ENCODE measurements around the gene ZNF236.
"Not testable (repeated sequence)": the region's sequence is repeated elsewhere in the genome, so short reads cannot be mapped to it uniquely, and the experiment has no call there.

The ZNF236 gene

DNA sequence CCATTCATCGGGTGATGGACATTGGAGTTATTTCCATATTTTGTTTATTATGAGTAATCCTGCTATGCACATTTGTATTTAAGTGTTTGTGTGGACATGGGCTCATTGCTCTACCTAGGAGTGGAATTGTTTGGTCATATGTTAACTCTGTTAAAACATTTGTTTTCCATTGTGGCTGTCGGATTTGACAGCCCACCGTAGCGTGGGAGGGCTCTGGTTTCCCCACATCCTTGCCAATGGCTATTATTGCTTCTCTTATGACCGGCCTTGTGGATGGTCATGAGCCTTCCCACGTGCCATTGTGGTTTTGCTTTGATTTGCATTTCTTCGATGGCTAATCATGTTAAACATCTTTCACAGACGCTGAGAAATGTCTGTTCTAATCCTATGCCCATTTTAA lies 92.0 kb downstream of the ZNF236 start:
- no peak for DNase-seq

DNA sequence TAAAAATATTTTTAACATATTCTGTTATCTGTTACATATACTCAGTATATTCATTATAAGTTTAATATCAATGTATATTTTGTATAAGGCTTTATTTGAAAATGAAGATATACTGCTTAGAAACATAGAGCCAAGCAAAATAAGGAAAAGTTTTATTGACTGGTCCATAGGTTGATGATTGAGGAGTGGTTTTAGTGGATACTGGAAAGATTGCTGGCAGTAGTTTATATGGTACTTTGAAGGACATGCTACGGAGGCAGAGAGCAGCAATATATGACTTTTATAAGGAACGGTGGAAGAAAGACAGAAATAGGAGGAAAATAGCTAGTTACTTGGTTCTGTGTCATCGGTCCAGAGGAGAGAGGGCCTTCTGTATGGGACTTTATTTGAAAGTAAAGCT lies 92.4 kb downstream of the ZNF236 start:
- DNase-seq: no peak

DNA sequence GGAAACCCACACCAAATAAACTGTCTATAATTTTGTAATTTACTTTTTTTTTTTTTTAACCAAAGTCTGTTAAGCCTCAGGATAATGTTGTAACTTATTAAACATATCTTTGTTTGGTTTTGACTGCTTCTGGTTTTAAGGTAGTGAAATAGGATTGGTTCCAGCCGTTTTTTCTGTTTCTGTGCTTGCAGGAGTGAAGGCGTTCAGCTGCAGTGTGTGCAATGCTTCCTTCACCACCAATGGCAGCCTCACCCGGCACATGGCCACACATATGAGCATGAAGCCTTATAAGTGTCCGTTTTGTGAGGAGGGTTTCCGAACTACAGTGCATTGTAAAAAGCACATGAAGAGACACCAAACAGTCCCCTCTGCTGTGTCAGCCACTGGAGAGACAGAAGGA lies 93.1 kb downstream of the ZNF236 start:
- DNase-seq: no peak

DNA sequence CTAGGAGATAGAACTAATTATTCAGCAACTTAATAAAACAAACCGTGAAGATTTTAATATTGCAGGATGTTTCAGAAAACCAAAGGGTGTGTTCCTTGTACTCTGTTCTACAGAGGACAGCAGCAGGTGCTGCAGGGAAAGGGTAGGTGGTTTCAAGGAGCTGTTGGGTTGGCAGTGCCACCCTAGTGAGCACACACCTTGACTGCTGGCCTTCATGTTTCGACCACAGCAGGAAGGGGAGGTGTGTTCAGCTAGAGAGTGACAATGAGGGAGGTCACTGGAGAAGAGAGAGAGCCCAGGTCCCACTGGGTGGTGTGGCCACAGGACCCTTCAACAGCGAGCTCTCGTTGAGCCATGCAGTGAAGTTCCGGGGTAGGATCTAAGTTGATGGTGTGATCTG lies 98.6 kb downstream of the ZNF236 start:
- no peak for DNase-seq

DNA sequence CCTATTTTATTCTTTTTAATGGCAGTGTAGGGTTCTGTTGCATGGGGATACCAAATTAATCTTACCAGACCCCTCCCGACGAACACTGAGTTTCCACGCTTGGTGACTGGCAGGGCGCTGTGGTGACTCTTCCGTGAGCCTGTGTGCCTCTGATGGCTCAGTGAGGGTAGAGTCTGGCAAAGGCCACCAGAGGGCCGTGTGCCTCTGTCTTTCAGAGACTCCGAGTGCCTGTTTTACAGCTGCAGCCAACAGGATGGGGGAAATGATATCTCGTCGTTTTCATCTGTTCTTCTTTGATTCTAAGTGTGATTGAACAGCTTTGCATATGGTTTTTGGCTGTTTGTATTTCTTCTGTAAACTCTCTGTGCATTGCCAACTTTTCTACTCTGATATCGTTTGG lies 99.8 kb downstream of the ZNF236 start:
- DNase-seq: peak; percentile 28 to 70 (median 32)

DNA sequence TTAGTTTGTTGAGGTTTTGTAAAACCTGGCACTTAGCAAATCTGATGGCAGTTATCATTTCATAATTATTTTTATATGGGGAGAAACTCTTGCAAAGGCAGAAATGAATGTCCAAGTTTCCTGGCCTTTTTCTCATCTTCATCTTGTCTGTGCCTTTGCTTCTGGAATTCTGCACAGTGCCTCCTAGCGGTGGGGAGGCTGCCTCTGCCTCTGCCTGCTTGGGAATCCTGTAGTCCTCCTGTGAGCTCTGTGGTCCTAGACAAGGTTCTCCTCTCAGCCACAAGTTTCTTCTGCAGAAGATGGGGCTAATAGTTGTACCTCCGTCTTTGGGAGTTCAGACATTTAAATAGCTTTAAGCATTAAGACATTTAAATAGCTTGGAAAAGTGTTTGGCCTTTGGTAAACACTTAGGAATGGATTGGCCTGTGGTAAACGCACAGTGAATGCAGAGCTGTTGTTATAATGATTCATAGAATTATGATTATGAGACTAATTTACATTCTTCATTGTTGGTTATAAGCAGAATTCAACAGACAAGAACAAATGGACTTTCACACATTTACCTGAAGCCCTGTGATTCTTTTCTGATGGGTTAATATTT lies 101.2 kb downstream of the ZNF236 start:
- DNase-seq: no peak

DNA sequence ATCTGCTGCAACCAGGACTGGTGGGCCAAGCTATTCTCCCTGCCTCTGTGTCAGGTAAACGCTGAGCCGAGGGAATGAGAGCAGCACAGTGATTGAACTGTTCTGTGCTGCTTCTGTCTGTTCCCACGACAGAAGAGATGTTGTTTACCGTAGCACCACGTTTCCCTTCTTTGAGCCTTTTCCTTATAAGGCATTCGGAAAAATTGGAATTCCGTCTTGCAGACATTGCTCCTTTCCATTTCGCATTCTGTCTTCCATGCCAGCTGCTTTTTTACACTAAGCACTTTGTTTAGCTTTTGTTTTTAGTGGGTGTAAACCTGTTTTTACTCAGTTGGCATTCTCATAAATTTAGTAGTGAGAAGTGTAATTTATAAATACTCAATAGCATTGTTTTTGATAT lies 103.1 kb downstream of the ZNF236 start:
- no peak for DNase-seq

DNA sequence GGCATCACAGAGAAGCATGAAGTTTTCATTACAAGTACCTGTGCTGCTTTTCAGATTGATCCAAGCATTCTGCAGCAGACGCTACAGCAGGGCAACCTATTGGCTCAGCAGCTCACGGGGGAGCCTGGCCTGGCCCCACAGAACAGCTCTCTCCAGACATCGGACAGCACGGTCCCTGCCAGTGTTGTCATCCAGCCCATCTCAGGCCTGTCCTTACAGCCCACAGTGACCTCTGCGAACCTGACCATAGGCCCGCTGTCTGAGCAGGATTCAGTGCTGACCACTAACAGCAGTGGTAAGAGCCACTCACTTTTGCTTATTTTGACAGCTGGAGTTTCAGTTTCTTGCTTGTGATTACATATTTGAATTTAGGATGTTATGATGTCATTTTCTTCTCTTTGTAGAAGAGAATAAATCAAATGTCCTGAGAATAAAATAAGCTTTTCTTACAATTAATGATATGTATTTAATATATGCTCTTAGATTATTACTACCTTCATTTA lies 104.9 kb downstream of the ZNF236 start:
- no peak for DNase-seq

DNA sequence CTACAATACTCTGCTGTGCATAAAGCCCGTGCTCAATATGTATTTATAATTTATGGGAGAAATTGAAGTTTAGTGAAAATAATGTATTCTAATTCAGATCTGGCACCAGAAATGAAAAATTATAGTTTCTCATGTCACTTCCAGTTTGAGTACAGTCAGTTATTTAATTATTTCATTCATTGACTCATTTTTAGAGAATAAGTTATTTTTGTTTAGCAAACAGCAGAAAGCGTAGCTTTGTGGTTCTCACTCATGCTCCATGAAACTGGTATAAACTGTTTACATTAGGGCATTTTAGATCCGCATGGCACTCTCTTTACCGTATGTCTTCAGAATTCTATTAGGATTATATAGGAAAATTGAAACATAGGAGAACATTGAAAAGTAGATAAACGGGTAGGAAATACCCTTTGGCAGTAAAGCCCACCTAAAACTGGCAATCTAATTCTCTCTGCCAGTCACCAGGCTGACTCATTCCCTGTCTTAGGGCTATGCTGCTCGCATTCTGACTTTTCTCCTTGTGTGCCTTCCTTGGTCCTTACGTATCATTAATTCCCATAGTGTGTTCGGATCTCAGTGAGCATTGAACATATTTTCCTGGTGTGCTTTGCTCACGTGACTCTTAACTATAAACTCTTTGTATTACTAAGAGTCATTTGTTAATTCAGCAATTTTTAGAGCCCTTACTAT lies 106.0 kb downstream of the ZNF236 start:
- no peak for DNase-seq

DNA sequence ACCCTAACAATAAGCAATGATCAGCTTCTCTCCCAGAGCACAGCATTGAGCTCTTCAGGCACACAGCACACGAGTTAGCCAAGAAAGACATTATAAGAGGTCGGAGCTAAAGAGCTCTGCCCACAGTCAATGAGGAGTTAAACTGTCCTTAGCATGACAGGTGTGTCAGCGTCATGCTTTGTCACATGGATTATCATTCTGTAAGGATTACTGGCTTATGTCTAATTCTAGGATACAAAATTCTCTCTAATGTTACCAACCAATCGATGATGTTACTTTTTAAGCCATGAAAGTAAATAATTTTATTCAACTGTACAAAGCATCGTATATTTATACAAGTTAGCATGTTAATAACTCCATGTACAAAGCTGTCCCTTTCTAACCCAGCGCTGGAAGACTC lies 108.8 kb downstream of the ZNF236 start:
- no peak for DNase-seq

DNA sequence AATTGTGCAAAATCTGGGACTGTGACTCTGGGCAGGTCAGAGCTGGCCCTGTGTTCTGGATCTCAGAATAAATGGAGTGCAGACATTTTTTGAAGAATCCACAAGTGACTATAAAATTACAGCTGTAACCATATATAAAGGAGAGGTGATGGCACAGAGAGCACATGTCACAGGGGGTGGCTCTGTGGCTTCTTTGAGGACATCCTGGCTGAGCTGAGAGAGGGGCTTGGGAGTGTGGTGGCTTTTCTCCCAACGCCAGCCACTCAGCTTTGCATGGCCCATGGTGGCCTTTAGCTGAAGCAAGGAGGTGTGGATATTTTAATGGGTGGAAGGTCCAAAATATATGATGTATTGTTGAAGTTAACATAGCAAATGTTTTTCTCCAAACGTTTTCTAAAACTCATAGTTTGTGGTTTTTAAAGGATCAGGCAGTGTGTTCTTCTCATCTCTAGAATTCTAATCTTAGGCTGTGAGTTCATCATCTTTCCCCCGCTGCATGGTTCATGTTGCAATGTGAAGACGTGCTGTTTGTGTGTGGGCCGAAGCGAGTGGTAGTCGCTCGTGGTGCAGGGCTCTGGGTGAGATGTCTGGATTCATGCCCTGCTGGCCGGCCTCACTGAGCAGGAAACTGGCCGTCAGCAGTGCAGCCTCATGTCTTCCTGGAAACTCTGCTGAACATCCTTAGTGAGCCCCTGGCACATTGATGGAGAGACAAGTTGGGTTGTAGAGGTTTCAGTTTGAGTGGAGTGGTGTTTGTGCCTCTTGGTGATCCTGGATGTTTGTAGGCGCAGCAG lies 109.9 kb downstream of the ZNF236 start:
- no peak for DNase-seq

DNA sequence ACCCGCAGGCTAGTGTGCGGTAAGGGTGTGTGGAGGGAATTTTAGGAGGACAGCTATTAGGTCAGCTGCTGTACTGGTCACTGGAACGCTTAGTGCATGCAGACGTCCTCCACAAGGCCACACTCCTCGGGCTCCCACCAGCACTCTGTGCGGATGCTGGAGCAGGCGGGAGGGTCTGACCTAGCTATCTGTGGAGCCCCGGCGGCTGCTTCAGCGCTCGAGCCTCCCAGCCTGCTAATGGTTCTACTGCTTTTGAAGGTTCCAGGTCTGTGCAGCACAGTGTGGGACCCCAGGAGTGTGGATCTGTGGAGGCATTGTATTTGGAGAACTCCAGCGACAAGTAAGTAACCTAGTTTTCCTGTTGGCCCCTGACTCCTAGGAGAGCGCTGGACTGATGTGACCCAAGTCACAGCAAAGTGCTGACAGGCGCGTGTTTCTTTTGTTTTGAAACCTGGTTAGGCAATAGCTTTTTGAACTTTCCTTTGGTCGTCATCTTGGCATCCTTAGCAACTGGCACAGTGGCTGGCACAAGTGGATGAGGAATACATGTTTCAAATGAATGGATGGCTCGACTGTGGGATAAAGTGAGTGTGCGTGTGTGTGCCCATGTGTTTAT lies 113.5 kb downstream of the ZNF236 start:
- DNase-seq: no peak

DNA sequence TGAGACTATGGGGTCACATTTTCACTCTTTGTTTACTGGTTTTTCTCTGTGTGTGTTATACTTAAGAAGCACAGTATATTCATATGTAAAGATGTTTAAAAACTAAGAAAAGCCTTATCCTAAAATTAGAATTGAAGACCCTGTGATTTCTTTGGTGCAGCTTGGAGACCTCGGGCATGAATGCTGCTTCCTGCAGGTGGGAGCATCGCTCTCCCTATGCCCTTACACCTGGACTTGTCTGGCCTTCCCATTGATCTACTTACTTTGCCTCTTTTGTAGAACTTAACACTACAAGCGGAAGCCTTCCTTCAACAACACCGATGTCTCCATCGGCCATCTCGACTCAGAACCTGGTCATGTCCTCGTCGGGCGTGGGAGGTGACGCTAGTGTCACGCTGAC lies 114.5 kb downstream of the ZNF236 start:
- DNase-seq: no peak

DNA sequence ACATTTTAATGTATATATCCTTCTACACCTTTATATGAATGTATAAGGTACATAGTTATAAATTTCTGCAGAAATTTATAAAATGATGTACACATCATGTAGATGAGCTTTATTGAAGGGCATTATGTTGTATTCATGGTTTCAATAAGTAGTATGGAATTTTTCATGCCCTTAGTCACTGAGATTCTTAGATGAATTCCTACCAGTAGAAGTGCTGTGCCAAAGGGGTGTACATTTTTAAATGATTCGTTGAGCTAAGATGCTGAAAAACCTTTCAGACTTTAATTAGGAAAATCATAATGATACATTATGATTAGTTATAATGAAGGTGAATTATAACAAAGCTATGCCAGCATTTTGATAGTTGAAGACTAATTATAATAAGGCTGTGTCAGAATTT lies 115.2 kb downstream of the ZNF236 start:
- DNase-seq: no peak

DNA sequence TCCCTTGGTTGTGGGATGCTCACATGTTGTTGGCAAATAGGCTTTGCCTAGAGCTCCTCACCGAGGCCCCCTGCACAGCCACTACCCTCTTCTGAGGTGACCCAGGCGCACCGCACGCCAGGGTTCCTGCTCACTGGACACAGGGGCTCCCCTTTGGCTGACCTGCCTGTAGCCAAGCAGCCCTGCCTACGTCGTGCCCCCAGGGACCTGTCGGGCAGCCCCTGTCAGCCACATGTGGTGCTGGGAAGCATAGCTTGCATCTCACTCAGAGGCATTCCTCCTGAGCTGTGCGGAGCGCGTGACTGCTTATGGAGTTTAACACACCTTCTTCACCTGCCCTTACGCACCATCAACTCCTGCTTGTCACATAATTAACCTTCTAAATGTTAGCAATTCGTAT lies 116.3 kb downstream of the ZNF236 start:
- no peak for DNase-seq

DNA sequence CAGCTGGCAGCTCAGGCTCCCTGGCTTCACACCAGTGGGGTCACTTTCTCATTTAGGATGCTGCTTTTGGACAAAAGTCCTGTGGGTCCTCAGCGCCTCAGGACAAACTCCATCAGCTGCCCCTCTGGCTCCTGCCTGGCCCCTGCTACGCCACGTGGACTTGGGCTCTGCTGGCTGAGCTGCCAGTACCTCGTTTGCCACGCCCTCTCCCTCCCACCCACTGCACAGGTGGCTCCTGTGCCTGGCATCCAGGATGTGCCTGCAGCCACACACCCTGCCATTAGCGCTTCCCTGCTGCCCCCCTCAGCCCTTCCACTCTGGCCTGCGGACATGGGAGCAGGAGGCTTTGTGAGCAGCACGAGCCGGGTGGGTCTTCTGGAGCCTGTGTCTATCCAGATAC lies 118.9 kb downstream of the ZNF236 start:
- DNase-seq: peak in 2 of 3 experiments; percentile 48 to 59

DNA sequence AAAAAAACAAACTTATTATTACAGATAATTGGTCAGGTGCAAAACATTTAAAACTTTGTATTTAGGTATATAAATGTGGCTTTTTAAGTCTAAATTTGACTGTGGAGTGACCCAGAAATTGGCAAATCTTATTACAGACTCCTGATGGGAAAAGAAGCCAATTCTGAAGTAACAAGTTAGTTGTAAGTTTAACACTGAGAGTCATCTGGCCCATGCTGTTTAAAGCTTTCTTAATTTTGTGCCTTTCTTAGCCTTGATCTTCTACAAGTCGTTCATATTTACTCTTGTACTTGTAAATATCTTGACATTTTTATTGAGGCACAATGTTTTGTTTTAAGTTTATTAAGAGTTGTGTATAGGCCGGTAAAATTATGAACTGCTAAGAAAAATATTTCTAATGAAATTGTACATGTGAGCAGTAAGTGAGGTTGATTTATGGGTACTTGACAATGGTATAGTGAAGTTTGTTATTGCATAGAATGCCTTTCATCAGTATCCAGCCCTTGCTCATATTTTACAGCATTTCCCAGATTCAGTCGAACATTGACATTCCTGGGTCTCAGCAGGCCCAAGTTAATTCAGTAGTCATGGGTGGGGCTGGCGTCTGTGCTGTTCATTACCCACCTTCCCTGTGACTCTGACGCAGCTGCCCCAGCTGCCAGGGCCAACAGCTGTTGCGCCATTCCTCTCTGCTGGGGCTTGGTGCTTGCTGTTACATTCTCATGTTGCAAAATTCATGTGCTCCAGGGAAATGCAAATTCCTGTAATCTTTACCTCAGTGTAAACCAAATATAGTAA lies 121.4 kb downstream of the ZNF236 start:
- DNase-seq: no peak

DNA sequence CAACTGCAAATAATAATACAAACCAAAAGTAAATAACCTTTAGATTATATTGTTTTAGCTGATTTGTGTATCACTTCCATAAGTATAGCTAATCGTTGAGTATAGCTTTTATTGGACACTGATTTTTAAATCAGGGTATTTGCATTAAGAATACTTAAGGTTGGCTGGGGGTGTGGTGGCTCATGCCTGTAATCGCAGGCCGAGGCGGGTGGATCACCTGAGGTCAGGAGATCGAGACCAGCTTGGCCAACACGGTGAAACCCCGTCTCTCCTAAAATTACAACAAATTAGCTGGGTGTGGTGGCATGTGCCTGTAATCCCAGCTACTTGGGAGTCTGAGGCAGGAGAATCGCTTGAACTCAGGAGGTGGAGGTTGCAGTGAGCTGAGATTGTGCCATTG lies 122.0 kb downstream of the ZNF236 start:
- not testable (repeated sequence) for DNase-seq

DNA sequence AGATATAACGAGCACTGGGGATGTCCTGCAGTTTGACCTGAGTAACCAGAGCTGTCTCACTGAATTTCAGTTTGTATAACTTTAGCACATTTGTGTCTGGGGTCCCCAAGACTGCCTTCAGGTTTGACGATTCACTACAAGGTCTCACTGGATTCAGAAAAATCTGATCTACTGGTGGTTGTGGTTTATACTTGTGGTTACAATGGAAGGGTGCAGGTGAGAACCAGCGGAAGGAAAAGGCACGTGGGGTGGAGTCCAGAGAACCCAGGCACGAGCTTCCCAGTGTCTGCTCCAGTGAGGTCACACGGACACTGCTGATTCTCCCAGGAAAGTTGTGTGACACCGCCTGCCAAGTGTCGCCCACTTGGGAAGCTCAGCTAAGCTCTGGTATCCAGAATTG lies 126.0 kb downstream of the ZNF236 start:
- DNase-seq: no peak

DNA sequence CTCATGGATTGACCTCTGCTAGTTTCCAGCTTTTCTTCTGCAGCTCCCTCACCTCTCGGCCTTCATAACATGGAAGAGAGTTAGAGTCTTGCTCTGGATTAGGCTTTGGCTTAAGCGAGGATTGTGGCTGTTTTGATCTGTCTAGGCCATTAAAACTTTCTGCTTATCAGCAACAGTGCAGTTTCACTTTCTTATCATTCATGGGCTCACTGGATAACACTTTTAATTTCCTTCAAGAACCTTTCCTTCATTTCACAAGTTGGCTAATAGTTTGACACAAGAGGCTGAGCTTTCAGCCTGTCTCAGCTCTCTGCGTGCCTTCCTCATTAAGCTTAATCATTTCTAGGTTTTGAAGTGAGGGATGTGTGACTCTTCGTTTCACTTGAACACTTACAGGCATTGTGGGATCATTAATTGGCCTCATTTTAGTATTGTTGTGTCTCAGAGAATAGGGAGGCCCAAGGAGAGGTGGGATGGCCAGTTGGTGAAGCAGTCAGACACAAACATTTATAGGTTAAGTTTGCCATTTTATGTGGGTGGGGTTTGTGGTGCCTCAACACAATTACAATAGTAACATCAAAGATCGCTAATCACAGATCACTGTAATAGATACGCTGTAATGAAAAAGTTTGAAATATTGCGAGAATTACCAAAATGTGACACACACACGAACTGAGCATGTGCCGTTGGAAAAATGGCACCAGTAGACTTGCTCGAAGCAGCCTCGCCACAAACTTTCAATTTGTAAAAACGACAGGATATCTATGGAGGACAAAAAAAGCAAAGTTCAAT lies 129.3 kb downstream of the ZNF236 start:
- DNase-seq: no peak

DNA sequence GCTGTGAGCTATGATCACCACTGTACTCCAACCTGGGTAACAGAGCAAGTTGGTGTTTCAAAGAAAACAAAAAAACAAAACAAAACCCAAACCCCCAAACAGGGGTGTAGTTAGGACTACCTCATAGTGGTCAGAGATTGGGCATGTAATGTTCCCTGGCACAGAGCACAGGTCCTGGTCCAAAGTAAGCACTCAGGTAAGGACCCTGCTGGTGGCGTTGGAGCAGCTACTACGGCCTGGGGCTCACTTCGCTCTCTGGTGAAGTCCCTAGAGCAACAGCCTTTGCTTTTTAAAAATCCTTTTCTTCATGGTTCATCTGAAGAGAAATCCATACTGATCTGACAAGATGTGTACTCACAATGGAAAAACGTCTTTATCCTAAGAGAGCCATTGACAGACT lies 130.4 kb downstream of the ZNF236 start:
- DNase-seq: no peak

DNA sequence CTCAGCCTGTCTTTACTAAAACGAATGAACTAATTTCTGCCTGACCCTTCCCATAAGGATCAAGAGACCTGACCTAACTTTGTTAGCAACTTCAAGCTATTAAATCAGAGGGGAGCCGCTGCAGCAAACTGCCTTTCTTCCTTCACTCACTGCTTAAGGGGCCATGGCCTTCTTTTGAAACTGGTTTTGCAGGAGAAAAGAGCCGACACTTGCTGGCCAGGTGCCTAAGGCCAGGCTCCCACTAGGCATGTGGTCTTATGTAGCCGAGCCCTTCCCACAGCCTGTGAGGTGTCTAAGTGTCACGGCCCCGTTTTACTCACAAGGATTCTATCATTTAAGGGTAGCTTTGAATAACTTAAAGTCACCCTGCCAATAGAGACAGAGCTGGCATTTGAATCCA lies 130.8 kb downstream of the ZNF236 start:
- peak in 1 of 3 experiments; percentile 49 for DNase-seq

All from NCI-H1417 (cell line).